ENCODE measurements around the gene OR2V1. TPM values are rescaled to one million over a fixed set of nuclear protein-coding genes. Genes with fewer than 3 reads are reported as not detected.
"Not testable (repeated sequence)": the region's sequence is repeated elsewhere in the genome, so short reads cannot be mapped to it uniquely, and the experiment has no call there.

Gene OR2V1
- total RNA-seq, 2 donors from 2014 or later = not detected

DNA sequence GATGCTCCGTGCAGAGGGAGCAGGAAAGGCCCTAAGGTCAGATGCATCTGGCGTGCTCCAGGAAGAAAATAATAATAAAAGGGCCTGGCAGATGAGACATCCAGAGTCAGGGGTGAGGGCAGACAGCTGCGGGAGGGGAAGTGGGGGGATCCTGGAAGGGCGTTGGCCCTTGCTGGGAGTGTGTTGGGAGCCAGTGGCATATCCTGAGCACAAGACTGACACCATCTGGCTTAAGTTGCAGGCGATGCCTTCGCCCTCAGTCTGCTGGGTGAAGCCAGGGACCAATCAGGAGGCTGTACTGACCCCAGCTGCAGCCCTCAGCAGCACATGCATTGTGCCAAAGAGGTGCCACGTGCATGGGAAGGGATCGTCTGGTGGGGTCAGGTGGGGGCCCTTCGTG lies 20.2 kb upstream of the OR2V1 start:
- Histone ChIP-seq H3K4me1 (ENCODE audit: control insufficient read depth, insufficient read depth, low read length) (no peaks in the 10 kb centered on the region), H3K27ac (ENCODE audit: low read depth, low read length) (no peak overlapping the region), H3K9me3 (ENCODE audit: control insufficient read depth, low read length) (peaks cover 4% of the 10 kb centered on the region), H3K4me3 (ENCODE audit: low read length) (no peak overlapping the region), H3K36me3 (ENCODE audit: control insufficient read depth, insufficient read depth, low read length) (no peaks in the 10 kb centered on the region), H3K9ac (ENCODE audit: extremely low read depth, low read length, poor library complexity, severe bottlenecking) (no peak overlapping the region), H3K27me3 (ENCODE audit: control insufficient read depth, insufficient read depth, low read length, poor library complexity, severe bottlenecking) (no peaks in the 10 kb centered on the region)
- Mint-ChIP-seq H3K4me1 (peaks cover 7% of the 10 kb centered on the region), H3K4me3 (no peak overlapping the region), H3K9me3 (peaks cover 2% of the 10 kb centered on the region), H3K27ac (no peak overlapping the region), H3K36me3 (ENCODE audit: low read depth) (no peaks in the 10 kb centered on the region), H3K27me3 (ENCODE audit: insufficient read depth) (peaks cover 53% of the 10 kb centered on the region)
- TF ChIP-seq, protein P1, sequence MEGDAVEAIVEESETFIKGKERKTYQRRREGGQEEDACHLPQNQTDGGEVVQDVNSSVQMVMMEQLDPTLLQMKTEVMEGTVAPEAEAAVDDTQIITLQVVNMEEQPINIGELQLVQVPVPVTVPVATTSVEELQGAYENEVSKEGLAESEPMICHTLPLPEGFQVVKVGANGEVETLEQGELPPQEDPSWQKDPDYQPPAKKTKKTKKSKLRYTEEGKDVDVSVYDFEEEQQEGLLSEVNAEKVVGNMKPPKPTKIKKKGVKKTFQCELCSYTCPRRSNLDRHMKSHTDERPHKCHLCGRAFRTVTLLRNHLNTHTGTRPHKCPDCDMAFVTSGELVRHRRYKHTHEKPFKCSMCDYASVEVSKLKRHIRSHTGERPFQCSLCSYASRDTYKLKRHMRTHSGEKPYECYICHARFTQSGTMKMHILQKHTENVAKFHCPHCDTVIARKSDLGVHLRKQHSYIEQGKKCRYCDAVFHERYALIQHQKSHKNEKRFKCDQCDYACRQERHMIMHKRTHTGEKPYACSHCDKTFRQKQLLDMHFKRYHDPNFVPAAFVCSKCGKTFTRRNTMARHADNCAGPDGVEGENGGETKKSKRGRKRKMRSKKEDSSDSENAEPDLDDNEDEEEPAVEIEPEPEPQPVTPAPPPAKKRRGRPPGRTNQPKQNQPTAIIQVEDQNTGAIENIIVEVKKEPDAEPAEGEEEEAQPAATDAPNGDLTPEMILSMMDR (conservative IDR thresholded peaks at IDR 0.05) = no peak
- peak; percentile 61 for DNase-seq
- 55 to 63% methylated on average over 9 of the region's 9 CpGs for WGBS, 2 experiments (ENCODE audit: insufficient coverage in 1 of 2, insufficient read length in 1 of 2)

DNA sequence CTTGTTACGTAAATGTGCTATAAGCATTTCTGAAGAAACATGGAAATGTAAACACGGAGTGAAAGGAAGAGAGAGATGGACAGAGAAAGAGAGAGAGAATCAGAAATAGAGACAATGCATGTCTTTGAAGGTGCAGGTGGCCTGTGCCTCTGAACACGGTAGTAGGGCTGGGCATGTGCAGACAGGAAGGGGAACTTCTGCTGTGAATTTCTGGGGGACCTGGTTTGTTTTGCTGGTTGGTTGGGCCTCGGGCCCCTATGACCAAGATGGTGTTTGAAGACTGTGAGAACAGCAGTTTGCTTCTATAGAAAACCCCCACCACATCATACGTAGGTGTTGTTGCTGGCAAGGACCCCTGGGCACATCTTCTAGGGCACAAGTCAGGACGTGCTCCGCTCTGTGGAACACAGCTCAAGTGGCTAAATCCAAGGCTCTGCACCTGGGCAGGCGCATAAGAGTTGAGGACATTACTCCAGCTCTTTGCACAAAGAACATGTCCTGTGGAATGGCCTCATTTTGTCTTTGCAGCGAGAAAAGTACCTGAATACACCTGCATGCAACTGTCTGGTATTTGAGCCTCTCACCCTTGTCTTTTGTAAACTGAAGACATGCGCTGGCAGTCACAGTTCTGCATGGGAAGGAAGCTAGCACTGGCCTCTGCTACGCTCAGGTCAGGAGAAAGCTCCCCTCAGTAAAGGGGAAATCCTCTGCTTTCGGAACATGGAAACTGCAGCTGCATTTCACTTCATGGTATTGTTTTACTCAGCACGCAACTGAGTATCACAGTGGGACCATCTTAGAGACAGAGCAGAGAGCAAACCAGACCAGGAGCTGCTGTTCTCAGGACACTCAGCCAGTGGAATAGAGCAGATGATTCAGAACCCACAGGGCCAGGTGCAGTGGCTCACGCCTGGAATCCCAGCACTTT lies 19.1 kb upstream of the OR2V1 start:
- Mint-ChIP-seq H3K27ac (no peak overlapping the region), H3K9me3 (peaks cover 8% of the 10 kb centered on the region), H3K27me3 (ENCODE audit: insufficient read depth) (peaks cover 46% of the 10 kb centered on the region), H3K4me1 (peaks cover 7% of the 10 kb centered on the region), H3K4me3 (no peak overlapping the region), H3K36me3 (ENCODE audit: low read depth) (no peaks in the 10 kb centered on the region)
- Histone ChIP-seq H3K4me1 (ENCODE audit: control insufficient read depth, insufficient read depth, low read length) (no peaks in the 10 kb centered on the region), H3K9ac (ENCODE audit: extremely low read depth, low read length, poor library complexity, severe bottlenecking) (no peak overlapping the region), H3K27me3 (ENCODE audit: control insufficient read depth, insufficient read depth, low read length, poor library complexity, severe bottlenecking) (no peaks in the 10 kb centered on the region), H3K4me3 (ENCODE audit: low read length) (no peak overlapping the region), H3K9me3 (ENCODE audit: control insufficient read depth, low read length) (peaks cover 12% of the 10 kb centered on the region), H3K27ac (ENCODE audit: low read depth, low read length) (no peak overlapping the region), H3K36me3 (ENCODE audit: control insufficient read depth, insufficient read depth, low read length) (no peaks in the 10 kb centered on the region)
- TF ChIP-seq, protein P1 (conservative IDR thresholded peaks at IDR 0.05) = no peak
- no peak for DNase-seq
- 78 to 91% methylated on average over 13 to 14 of the region's 14 CpGs for WGBS, 2 experiments (ENCODE audit: insufficient coverage in 1 of 2, insufficient read length in 1 of 2)

DNA sequence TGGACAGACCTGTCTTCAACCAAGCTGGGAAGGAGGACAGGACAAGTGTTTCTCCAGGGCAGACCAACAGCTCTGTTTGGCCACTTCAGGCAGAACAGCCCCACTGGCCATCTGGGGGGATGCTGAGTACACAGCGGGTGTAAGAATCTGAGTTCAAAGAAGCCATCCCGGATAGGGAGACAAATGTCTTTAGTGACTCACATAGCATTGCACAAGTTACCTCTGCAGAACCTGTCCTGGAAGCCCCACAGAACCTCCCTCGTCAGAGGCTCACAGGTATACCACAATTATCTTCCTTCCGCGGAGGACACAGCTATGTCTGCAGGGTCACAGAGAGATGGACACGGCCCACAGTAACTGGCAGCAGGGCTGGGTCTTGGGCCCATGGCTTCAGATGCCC lies 18.4 kb upstream of the OR2V1 start:
- Mint-ChIP-seq H3K9me3 (peaks cover 9% of the 10 kb centered on the region), H3K27ac (no peak overlapping the region), H3K4me3 (no peak overlapping the region), H3K36me3 (ENCODE audit: low read depth) (no peaks in the 10 kb centered on the region), H3K27me3 (ENCODE audit: insufficient read depth) (peaks cover 44% of the 10 kb centered on the region), H3K4me1 (peaks cover 7% of the 10 kb centered on the region)
- Histone ChIP-seq H3K9ac (ENCODE audit: extremely low read depth, low read length, poor library complexity, severe bottlenecking) (no peak overlapping the region), H3K27me3 (ENCODE audit: control insufficient read depth, insufficient read depth, low read length, poor library complexity, severe bottlenecking) (no peaks in the 10 kb centered on the region), H3K4me3 (ENCODE audit: low read length) (no peak overlapping the region), H3K36me3 (ENCODE audit: control insufficient read depth, insufficient read depth, low read length) (no peaks in the 10 kb centered on the region), H3K4me1 (ENCODE audit: control insufficient read depth, insufficient read depth, low read length) (no peaks in the 10 kb centered on the region), H3K9me3 (ENCODE audit: control insufficient read depth, low read length) (peaks cover 16% of the 10 kb centered on the region), H3K27ac (ENCODE audit: low read depth, low read length) (no peak overlapping the region)
- DNase-seq = no peak
- TF ChIP-seq, protein P1 (conservative IDR thresholded peaks at IDR 0.05) = no peak
- WGBS, 2 experiments (ENCODE audit: insufficient coverage in 1 of 2, insufficient read length in 1 of 2) = 84 to 88% methylated on average over 6 of the region's 6 CpGs

DNA sequence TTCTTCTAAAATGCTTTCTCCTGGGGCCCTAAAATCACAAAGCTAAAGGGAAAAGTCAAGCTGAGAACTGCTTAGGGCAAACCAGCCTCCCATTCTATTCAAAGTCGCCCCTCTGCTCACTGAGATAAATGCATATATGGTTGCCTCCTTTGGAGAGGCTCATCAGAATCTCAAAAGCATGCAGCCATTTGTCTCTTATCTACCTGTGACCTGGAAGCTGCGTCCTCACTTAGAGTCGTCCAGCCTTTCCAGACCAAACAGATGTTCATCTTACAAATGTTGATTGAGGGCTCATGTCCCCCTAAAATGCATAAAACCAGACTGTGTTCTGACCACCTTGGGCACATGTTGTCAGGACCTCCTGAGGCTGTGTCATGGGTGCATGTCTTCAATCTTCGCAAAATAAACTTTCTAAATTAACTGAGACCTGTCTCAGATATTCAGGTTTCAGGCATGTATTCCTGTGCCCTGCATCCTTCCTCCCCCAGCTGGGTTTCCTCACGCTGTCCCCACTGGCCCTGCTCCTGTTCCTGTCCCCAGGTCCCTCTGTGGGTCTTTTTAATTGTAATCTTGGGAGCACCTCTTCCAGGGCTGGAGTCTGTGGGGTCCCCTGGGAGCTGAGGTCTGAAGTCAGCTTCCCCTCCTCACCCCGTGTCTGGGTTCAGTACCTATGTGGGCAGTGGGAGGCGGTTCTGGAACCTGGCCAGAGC lies 16.1 kb upstream of the OR2V1 start, which contains the start of gene OR2V2:
OR2V2 (plus strand) TSS at position 660 of the 710 bp plus-strand sequence. CDS start 7,357 bp downstream, outside the sequence.
- not testable (repeated sequence) for H3K9ac ChIP-seq (ENCODE audit: extremely low read depth, low read length, poor library complexity, severe bottlenecking); H3K4me3 ChIP-seq (ENCODE audit: low read length); H3K27me3 ChIP-seq (ENCODE audit: control insufficient read depth, insufficient read depth, low read length, poor library complexity, severe bottlenecking); H3K36me3 ChIP-seq (ENCODE audit: control insufficient read depth, insufficient read depth, low read length); H3K4me3 Mint-ChIP-seq; H3K36me3 Mint-ChIP-seq (ENCODE audit: low read depth); H3K4me1 ChIP-seq (ENCODE audit: control insufficient read depth, insufficient read depth, low read length); DNase-seq; H3K27ac Mint-ChIP-seq; H3K27ac ChIP-seq (ENCODE audit: low read depth, low read length); H3K4me1 Mint-ChIP-seq
- 43 to 50% methylated on average over 4 to 7 of the region's 7 CpGs for WGBS, 2 experiments (ENCODE audit: insufficient coverage in 1 of 2, insufficient read length in 1 of 2)
- peaks cover 22% of the 10 kb centered on the region for H3K9me3 ChIP-seq (ENCODE audit: control insufficient read depth, low read length)
- H3K27me3 Mint-ChIP-seq (ENCODE audit: insufficient read depth) = peaks cover 45% of the 10 kb centered on the region
- peaks cover 17% of the 10 kb centered on the region for H3K9me3 Mint-ChIP-seq

All from endodermal cell (in vitro differentiated cells).